ENCODE results near the gene MEI1. TPM values are rescaled to one million over a fixed set of nuclear protein-coding genes. Genes with fewer than 3 reads are reported as not detected.
A peak's percentile ranks its signal among the peaks of the same experiment; 100 is the strongest.

The MEI1 gene
- total RNA-seq, 1 donor from 2014 or later: 0.16 TPM

GRCh38 chr22:41827671-41828070, 128.4 kb downstream of the MEI1 start:
- H3K27ac Mint-ChIP-seq (ENCODE audit: unreplicated experiment): no peak overlapping the region
- no peak overlapping the region for H3K4me3 Mint-ChIP-seq
- TF ChIP-seq CTCF (conservative IDR thresholded peaks at IDR 0.05): no peak
- H3K4me1 Mint-ChIP-seq: peaks cover 68% of the 10 kb centered on the region
- peaks cover 15% of the 10 kb centered on the region for H3K36me3 Mint-ChIP-seq (ENCODE audit: low read depth)
- H3K27me3 Mint-ChIP-seq (ENCODE audit: low read depth): peaks cover 2% of the 10 kb centered on the region
- H3K9me3 Mint-ChIP-seq: no peaks in the 10 kb centered on the region
- no peak for DNase-seq (ENCODE audit: low read depth, low spot score)

GRCh38 chr22:41828516-41828915, 129.2 kb downstream of the MEI1 start:
- no peak for DNase-seq (ENCODE audit: low read depth, low spot score)
- H3K36me3 Mint-ChIP-seq (ENCODE audit: low read depth): peaks cover 12% of the 10 kb centered on the region
- H3K4me1 Mint-ChIP-seq: peaks cover 67% of the 10 kb centered on the region
- no peak for TF ChIP-seq CTCF (conservative IDR thresholded peaks at IDR 0.05)
- H3K27me3 Mint-ChIP-seq (ENCODE audit: low read depth): peaks cover 3% of the 10 kb centered on the region
- no peaks in the 10 kb centered on the region for H3K9me3 Mint-ChIP-seq
- peak overlapping the region; percentile 73 for H3K27ac Mint-ChIP-seq (ENCODE audit: unreplicated experiment)
- H3K4me3 Mint-ChIP-seq: peak overlapping the region; percentile 6

GRCh38 chr22:41830174-41830573, 130.9 kb downstream of the MEI1 start:
- H3K9me3 Mint-ChIP-seq: no peaks in the 10 kb centered on the region
- no peak overlapping the region for H3K27ac Mint-ChIP-seq (ENCODE audit: unreplicated experiment)
- H3K4me1 Mint-ChIP-seq: peaks cover 62% of the 10 kb centered on the region
- TF ChIP-seq CTCF (conservative IDR thresholded peaks at IDR 0.05): no peak
- peak overlapping the region; percentile 72 for H3K4me3 Mint-ChIP-seq
- peaks cover 16% of the 10 kb centered on the region for H3K36me3 Mint-ChIP-seq (ENCODE audit: low read depth)
- no peak for DNase-seq (ENCODE audit: low read depth, low spot score)
- peaks cover 3% of the 10 kb centered on the region for H3K27me3 Mint-ChIP-seq (ENCODE audit: low read depth)

GRCh38 chr22:41831383-41831782, 132.1 kb downstream of the MEI1 start:
- H3K4me3 Mint-ChIP-seq: peak overlapping the region; percentile 93
- peak overlapping the region; percentile 35 for H3K27ac Mint-ChIP-seq (ENCODE audit: unreplicated experiment)
- peaks cover 63% of the 10 kb centered on the region for H3K4me1 Mint-ChIP-seq
- no peak for TF ChIP-seq CTCF (conservative IDR thresholded peaks at IDR 0.05)
- peaks cover 24% of the 10 kb centered on the region for H3K36me3 Mint-ChIP-seq (ENCODE audit: low read depth)
- no peak for DNase-seq (ENCODE audit: low read depth, low spot score)
- H3K27me3 Mint-ChIP-seq (ENCODE audit: low read depth): peaks cover 3% of the 10 kb centered on the region
- no peaks in the 10 kb centered on the region for H3K9me3 Mint-ChIP-seq

- Mint-ChIP-seq H3K27me3 (ENCODE audit: low read depth) (peaks cover 3% of the 10 kb centered on the region), H3K27ac (ENCODE audit: unreplicated experiment) (peak overlapping the region; percentile 98), H3K9me3 (no peaks in the 10 kb centered on the region), H3K4me1 (peaks cover 63% of the 10 kb centered on the region), H3K36me3 (ENCODE audit: low read depth) (peaks cover 30% of the 10 kb centered on the region), H3K4me3 (peak overlapping the region; percentile 93)
- no peak for DNase-seq (ENCODE audit: low read depth, low spot score)
- TF ChIP-seq CTCF (conservative IDR thresholded peaks at IDR 0.05): no peak
Observed at GRCh38 chr22:41831828-41832552, 132.7 kb downstream of the MEI1 start.
